Subcutaneous adipose tissue (tissue), 4 donors: ENCODE results near the gene INPP4A. TPM values are rescaled to one million over a fixed set of nuclear protein-coding genes. Genes with fewer than 3 reads are reported as not detected.

Experiments
- total RNA-seq, 4 donors: library from RNA; depleted of rRNA; stranded (reverse); fragments of >200 nt; gene quantifications; one replicate each; pipeline ENCODE4 v1.1.0, GENCODE V29; 2016
- TF ChIP-seq, protein P1 (sequence below): fragments of 450-650 bp; IDR thresholded peaks from one replicate; pipeline ENCODE4 v1.5.1; 2016; ENCODE audit warnings: low read depth, mild to moderate bottlenecking, control low read depth, antibody characterized with exemption, moderate library complexity

The INPP4A gene
- total RNA-seq, 4 donors from 2014 or later = 18.9 to 38.2 (median 22.0) TPM

DNA sequence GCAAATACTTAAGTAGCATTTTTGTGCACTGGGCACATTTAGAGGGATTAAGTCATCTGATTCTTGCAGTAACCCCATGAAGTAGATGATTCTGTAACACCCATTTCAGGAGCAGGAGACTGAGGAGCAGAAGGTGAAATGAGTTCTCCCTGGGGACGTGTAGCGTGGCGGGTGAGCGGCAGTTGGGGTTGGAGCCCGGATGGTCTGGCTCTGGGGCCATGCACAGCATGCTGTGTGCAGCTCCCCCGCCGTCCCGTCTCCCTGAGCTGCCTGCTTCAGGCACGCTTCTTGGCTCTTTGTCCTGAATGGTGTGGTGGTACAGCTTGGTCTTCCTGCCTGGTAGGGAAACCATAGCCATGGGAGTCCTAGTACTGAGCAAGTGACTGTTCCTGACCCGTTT is 32.4 kb downstream of the INPP4A start:
- TF ChIP-seq, protein P1, sequence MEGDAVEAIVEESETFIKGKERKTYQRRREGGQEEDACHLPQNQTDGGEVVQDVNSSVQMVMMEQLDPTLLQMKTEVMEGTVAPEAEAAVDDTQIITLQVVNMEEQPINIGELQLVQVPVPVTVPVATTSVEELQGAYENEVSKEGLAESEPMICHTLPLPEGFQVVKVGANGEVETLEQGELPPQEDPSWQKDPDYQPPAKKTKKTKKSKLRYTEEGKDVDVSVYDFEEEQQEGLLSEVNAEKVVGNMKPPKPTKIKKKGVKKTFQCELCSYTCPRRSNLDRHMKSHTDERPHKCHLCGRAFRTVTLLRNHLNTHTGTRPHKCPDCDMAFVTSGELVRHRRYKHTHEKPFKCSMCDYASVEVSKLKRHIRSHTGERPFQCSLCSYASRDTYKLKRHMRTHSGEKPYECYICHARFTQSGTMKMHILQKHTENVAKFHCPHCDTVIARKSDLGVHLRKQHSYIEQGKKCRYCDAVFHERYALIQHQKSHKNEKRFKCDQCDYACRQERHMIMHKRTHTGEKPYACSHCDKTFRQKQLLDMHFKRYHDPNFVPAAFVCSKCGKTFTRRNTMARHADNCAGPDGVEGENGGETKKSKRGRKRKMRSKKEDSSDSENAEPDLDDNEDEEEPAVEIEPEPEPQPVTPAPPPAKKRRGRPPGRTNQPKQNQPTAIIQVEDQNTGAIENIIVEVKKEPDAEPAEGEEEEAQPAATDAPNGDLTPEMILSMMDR = no peak

DNA sequence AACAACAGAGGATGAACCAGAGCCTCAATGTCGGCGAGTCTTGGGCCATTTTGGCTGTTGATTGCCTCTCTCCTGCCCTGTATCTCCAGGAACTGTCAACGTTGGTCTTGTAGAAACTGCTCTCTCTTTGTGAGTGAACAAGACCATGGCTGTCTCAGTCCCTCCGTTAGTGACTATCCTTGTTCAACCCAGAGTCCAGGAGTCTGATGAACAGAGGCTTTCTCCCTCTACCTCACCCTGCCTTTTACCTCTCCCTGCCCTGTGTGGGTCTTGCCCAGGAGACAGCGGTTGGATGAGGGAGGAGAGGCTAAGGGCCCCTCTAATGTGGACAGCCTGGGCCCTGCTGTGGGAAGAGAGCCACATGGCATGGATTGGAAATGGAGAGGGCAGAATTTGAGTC is 32.8 kb downstream of the INPP4A start:
- TF ChIP-seq, protein P1 = no peak

DNA sequence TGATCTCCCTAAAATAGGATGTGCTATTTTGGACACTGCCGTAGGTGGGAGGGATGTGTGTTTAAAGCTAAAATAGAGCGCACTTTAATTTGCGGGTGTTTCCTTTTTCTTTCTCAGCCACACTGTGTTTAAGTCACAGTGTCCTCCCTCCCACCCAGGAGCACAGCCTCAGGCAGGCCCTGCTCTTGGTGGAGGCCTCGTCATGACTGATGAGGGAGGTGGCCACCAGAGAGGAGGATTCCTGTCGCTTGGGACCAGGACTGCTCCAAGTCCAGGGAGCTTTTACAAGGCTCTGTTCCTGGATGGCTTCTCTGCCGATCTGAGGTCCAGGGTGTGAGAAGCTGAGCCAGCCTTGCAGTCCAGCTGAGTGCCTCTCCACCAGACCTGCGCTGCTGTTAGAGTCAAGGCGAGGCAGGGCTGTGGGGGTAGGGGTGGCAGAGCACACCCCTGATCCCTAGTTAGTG is 33.5 kb downstream of the INPP4A start:
- TF ChIP-seq, protein P1 = no peak

DNA sequence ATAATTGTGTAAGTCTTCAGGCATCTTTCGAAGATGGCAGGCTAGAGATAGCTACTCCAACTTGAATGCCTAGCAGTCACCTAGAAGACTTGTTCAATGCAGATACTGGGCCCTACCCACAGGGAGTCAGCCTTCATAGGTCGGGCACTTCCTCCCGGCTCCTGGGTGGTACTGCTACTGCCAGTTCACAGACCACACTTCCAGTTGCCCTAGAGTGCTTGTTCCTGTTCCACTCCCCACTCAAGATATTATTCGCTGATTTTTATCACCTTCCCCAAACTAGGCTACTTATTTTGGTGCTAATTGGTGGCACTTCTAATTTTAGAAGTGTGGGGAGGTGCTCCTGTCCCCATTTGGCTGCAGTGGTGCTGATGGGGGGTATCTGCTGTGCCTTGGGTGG is 34.2 kb downstream of the INPP4A start:
- TF ChIP-seq, protein P1 = no peak

DNA sequence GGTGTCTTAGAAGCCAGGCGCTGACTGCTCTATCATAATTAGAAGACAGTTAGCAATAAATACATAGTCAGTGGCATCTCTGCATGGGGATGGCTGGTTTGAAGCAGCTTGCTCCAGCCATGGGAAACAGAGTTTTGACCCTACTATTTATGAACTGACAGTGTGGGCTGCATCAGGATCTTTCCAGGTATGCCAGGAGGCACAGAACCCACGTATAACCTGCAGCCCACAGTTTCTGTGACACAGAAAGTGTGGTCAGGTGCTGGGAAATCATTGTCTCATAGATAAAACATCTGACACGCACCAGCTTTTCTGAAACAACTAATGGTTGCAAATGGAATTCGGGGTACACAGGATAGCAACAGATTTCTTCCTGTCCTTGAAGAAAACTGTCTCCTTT is 34.7 kb downstream of the INPP4A start:
- TF ChIP-seq, protein P1 = no peak

DNA sequence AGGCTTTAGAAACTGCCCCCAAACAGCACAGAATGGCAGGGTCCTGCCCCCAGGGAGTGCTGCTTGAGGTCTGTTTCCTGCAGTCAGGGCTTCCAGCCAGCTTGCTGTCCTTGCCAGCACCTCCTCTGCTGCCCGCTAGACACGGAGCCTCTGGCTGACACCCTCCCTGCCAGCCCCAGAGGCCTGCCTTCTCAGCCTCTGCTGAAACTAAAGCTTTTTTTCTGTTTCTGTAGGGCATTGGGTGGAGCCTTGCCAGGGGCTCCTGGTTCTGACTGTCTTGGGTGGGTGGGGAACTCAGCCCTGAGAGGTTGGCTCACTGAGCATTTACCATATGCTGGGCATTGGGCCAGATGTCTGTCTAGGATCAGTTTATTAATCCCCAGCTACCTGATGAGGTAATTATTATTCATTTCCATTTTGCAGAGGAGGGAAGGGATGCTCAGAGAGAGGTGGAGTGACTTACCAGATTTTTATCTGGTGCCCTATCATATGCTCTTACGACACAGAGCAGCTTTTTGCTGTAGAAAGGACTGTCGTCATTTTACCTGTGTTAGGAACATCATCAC is 35.4 kb downstream of the INPP4A start:
- TF ChIP-seq, protein P1 = no peak

DNA sequence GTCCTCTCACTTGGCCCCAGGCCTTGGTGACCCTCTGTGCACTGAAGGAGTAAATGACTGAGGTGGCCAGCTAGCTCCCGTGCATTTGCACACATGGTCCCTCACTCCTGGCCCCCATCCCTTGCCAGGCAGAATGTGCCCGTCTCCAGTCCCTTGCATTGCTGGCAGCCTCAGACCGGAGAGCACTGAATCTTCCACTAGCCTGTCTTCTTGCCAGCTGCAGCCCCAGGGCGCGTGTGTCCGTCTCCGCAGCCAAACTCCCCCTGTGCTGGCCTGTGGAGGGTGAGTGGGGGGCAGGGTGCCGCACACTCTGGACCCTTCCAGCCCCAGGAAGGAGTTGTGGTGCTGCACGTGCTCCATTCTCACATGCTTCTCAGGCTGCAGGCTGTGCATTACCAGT is 35.9 kb downstream of the INPP4A start:
- TF ChIP-seq, protein P1 = no peak
